Neural progenitor cell (in vitro differentiated cells): ENCODE measurements around the gene RPL7L1.

Experiments
- EZH2 ChIP-seq: fragments of 200-600 bp; sonication (generic); IDR thresholded peaks from 2 replicates; pipeline ENCODE4 v1.6.1; 2017; ENCODE audit warnings: antibody characterized with exemption, mild to moderate bottlenecking, moderate library complexity
- TF ChIP-seq, protein P1 (sequence below): fragments of 200-600 bp; sonication (generic); IDR thresholded peaks from 2 replicates; pipeline ENCODE4 v1.5.1; 2017; ENCODE audit warnings: antibody characterized with exemption, mild to moderate bottlenecking

DNA sequence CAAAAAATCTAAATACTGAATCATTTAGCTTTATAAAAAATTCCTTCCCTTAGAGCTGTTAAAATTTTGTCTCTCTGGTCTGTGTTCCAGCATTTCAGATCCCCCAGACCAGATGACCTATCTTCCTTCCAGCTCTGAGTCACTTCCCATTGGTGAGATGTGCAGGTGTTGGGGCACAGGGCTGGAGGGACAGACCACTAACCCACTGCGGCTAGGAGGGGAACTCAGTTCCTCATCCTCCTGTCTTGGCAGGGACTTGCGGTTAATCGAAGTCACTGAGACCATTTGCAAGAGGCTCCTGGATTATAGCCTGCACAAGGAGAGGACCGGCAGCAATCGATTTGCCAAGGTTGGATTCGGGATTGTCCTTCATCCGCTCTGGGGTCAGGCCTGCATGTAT is 55.9 kb downstream of the RPL7L1 start:
- TF ChIP-seq, protein P1, sequence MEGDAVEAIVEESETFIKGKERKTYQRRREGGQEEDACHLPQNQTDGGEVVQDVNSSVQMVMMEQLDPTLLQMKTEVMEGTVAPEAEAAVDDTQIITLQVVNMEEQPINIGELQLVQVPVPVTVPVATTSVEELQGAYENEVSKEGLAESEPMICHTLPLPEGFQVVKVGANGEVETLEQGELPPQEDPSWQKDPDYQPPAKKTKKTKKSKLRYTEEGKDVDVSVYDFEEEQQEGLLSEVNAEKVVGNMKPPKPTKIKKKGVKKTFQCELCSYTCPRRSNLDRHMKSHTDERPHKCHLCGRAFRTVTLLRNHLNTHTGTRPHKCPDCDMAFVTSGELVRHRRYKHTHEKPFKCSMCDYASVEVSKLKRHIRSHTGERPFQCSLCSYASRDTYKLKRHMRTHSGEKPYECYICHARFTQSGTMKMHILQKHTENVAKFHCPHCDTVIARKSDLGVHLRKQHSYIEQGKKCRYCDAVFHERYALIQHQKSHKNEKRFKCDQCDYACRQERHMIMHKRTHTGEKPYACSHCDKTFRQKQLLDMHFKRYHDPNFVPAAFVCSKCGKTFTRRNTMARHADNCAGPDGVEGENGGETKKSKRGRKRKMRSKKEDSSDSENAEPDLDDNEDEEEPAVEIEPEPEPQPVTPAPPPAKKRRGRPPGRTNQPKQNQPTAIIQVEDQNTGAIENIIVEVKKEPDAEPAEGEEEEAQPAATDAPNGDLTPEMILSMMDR, result no peak
- TF ChIP-seq EZH2, result no peak
